Activated CD4-positive, CD25-positive, alpha-beta regulatory T cell (primary cell): ENCODE measurements around the gene TPD52L1.

Experiments
- DNase-seq, 4 experiments: peaks; one replicate each; lab custom pipeline; 2025; lab: John Stamatoyannopoulos, UW

The TPD52L1 gene

GRCh38 chr6:125208625-125209249 is 55.2 kb downstream of the TPD52L1 start:
- no peak for DNase-seq

- no peak for DNase-seq
These were observed 57.1 kb downstream of the TPD52L1 start for GRCh38 chr6:125210667-125211066.

GRCh38 chr6:125211352-125211751 is 57.8 kb downstream of the TPD52L1 start:
- no peak for DNase-seq

GRCh38 chr6:125212377-125212776 is 58.8 kb downstream of the TPD52L1 start:
- DNase-seq: no peak

- DNase-seq: no peak
These were observed 60.4 kb downstream of the TPD52L1 start for GRCh38 chr6:125213939-125214338.

DNA sequence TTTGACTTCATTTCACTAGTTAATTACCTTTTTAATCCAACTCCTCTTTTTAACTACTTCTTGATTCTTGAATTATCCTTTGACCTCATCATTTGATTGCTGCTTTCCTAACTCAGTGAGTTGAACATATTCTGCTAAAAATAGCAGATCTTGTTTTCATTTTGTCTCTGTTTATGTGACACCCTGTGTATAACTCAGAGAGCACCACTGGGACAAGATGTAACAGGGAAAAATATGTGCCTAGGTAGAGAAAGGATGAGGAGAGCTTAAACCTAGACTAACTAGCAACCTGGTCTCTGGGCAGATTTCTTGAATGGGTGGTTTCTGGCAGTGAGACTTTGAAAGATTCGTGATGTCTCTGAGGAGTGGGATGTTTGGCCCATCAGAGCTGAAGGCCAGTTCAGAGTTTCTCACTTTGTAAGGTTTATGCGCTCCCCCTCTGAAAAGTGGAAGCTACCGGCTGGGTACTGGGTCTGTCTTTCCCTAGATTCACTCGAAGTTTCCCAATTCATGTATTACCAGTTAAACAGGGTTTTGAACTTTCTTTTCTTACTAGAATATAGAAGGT is 61.8 kb downstream of the TPD52L1 start:
- DNase-seq: no peak

DNA sequence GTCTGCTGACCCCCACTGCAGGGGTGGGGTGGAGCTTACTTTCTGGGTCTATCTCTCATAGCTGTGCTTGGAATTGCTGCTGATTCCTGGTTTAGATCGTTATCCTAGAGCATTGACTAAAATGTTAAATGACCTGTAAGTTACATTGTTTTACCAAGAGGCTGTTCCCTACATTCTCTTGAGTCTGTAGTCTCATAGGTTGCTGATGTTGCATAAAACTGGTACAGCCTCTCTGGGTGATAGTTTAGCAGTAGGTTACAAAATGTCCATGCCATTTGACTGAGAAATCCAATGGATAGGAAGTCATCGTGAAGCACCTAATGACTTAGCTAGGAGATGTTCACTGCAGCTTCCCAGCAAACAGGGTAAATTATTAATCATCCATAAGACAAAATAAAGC is 62.4 kb downstream of the TPD52L1 start:
- no peak for DNase-seq

DNA sequence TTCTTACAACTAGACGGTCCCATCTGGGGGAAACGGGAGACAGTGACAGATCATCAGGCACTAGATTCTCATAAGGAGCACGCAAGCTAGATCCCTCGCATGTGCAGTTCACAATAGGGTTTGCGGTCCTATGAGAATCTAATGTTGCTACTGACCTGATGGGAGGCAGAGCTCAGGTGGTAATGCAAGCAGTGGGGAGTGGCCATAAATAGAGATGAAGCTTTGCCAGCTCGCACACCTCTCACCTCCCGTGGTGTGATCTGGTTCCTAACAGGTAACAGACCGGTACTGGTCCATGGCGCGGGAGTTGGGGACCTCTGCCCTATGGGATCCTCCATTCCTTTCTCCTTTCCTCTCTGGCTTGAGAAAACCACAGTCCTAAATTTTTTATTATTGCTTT is 63.8 kb downstream of the TPD52L1 start:
- no peak for DNase-seq

- no peak for DNase-seq
These were observed 64.4 kb downstream of the TPD52L1 start for GRCh38 chr6:125217992-125218391.

GRCh38 chr6:125219361-125219895 is 65.9 kb downstream of the TPD52L1 start:
- DNase-seq: no peak

- DNase-seq: no peak
These were observed 67.1 kb downstream of the TPD52L1 start for GRCh38 chr6:125220712-125221111.

DNA sequence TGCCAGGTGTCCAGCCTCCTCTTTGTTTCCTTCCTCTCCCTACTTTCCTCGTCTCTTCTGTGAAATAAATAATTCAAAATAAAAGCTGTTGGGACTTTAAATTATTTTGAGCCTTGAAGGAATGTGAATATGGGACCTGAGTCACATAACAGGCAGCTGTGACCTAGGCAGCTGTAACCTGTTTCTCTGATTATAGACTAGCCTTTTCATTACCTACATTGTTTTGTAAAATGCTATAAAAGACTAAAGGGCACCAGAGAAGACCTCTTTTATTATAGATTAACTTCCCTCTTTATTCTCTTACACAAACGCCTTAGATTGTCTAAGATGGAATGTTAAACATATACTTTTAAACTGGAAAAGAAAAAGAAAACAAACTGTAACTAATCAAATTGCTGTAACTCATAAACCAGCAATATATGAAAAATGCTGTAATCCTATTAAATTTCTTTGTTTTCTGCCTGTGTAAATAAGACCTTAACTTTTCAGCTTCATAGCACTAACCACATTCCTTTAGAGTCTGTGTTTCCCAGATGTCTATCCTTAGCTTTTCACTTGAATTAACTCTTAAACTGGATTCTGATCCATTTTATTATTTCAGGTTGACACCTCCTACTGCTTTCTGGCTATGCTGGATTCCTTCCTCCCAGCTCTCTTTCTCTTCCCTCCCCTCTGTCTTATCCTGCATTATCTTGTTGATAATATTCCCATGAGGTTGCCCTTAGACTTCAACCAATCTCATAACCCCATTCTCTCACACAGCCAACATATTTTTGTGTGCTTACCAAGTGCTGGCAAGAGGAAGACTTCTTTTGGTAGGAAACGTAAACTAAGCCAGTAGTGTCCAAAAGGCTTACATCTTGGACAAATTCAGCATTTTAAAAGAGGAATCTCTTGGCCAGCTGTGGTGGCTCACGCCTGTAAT is 69.2 kb downstream of the TPD52L1 start:
- no peak for DNase-seq

GRCh38 chr6:125224231-125224861 is 70.8 kb downstream of the TPD52L1 start:
- no peak for DNase-seq

GRCh38 chr6:125227244-125227643 is 73.7 kb downstream of the TPD52L1 start:
- no peak for DNase-seq

GRCh38 chr6:125228981-125229479 is 75.5 kb downstream of the TPD52L1 start:
- DNase-seq: no peak

DNA sequence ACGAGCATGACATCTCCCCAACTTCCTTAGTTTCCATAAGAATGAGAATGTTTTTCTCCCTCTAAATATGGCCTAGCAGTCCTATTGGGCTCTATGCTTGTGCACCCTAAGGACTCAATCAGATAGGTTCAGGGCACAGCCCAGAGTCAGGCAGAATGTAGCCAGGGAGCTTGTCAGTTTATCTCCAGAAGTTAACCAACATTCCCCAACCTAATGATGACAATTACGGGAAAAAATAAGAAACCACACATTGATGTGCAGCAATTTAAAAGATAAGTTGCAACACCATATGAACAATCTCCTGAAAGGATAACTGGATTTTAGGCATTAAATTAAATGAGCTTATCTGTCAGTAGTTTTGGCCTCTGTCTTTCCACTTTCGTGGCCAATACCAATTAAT is 77.1 kb downstream of the TPD52L1 start:
- DNase-seq: no peak

DNA sequence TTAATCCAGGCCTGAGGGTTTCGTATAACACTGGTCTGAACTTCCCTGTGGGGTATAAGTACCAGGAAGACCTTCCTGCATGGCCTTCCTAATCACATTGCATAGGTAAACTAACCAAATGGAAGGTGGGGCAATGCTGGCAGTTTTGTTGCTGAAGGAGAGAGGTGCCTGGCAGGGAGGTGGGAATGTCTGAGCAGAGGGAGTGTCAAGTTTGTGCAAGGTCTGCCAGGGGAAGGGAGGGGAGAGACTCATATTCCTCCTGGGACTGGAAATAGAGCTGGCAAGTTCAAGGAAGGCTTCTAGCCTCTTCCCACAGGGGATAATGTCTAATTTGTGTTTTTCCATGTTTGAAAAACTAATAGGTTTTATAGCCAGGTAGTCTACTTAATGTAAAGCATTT is 77.6 kb downstream of the TPD52L1 start:
- no peak for DNase-seq

DNA sequence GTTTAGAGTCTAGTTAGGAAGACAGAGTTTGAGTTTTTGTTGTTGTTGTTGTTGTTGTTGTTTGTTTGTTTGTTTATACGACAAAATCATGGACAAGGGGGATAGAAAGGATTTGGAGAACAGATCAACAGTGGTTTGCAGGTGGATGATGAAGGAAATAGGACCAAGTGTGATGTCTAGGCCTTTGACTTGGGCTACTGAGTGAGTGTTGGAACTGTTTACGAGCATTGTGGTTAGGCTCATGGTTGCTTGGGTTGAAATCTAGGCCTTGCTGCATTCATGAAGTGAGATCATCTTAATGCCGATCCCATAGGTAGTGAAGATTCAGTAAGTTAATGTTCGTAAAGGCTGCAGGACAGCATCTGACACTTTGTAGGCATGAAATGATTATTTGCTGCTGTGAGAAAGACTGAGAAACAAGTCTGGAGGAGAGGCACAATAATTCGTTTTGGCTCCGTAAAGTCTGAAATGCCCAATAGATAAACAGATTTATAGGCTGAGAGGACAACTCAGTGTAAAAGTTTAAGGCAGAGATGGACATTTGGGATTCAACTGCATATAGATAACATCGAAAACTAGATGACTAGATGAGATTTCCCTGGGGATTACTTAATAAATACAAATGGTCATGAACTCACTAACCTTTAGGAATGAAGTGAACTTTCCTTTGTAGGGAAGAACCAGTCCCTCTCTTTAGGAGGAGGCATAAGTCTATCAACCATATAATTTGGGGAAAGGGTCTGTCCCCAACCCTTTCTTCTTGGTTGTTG is 78.2 kb downstream of the TPD52L1 start:
- DNase-seq: no peak

GRCh38 chr6:125232466-125232865 is 78.9 kb downstream of the TPD52L1 start:
- no peak for DNase-seq

DNA sequence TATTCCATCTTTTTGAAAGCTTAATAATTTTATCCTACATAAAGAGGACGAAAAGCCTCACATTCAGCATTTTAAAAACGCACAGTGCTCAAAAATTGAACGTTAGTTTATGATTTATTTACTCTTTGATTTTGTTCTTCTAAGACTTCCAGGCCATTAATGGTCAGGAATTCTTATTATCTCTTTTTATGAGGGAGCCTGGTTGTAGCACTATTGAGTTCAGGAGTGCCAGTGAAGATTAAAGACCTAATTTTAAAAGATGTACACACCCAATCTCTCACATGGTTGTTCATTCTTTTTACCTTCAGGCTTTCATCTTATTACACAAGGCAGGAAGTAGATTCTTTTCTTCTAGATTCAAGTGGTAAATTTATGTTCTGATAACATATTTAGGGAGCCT is 79.6 kb downstream of the TPD52L1 start:
- no peak for DNase-seq

DNA sequence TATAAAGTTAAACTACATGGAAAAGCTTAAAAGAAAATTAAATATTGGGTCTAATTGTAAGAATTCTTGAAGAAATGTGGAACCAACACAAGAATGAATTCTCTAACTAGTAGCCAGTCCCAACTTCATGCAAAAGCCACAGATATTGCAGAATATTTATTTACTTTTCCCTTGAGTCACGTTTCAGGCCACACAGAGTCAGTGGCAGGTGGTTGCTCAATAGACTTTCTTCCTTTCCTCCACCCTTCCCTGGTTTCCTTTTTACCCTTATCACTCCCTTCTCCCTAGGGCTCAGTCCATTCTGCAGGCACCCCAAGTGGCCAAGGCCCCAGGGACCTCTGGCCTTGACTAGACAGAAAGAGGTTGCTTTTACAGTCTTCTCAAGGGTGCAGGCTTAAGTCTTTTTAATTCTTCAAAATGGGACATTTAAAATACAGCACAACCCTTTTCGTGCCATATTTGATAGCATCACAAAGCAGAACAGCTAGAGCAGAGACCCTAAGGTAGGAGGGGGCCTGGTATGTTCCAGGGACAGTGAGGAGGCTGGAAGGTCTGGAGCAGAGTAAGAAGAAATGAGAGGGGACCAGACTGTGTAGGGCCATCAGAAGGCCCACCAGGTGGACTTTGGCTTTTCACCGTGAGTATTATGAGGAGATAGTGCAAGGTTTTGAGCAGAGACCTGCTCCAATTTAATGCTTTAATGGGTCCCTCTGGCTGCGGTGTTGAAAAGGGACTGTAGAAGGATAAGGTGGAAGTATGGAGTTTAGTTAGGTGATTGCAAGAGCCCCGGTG is 83.2 kb downstream of the TPD52L1 start:
- DNase-seq: no peak
